Measurements from ENCODE around the gene NCOR2. TPM values are rescaled to one million over a fixed set of nuclear protein-coding genes. Genes with fewer than 3 reads are reported as not detected.

NCOR2 gene
- total and polyA plus RNA-seq, 2 donors (not counting 1 experiment from before 2014, with no cell fraction given): 25.9 to 144 TPM

- Mint-ChIP-seq H3K9me3 (ENCODE audit: insufficient read depth) (peaks cover 2% of the 10 kb centered on the region), H3K27me3 (no peaks in the 10 kb centered on the region), H3K4me1 (peaks cover 43% of the 10 kb centered on the region), H3K4me3 (no peak overlapping the region), H3K27ac (no peak overlapping the region)
- H3K9ac ChIP-seq (ENCODE audit: low read length): no peak overlapping the region
- H3K79me2 ChIP-seq (ENCODE audit: control insufficient read depth, insufficient read depth, low read length): peaks cover 70% of the 10 kb centered on the region
- 62% methylated on average over 10 of the region's 10 CpGs for WGBS (ENCODE audit: insufficient coverage)
- intact Hi-C loops (cut with micrococcal nuclease): no loop called here
- H2AFZ ChIP-seq (ENCODE audit: insufficient read depth, low read depth, low read length, poor library complexity, severe bottlenecking): no peak overlapping the region
- H3K9me3 ChIP-seq (ENCODE audit: control extremely low read depth in 1 of 3, control insufficient read depth in 2 of 3, insufficient read depth in 1 of 3, low read length in 2 of 3): peaks cover 0 to 3% (median 0%) of the 10 kb centered on the region in 3 donors
- CTCF ChIA-PET: no interaction called here
- H3K27me3 ChIP-seq (replicated peaks in 1 of 4; ENCODE audit: control extremely low read depth in 1 of 4, control insufficient read depth in 3 of 4, insufficient read depth in 4 of 4, low read length in 3 of 4): no peaks in the 10 kb centered on the region
- H3K4me3 ChIP-seq (ENCODE audit: control extremely low read depth in 1 of 5, extremely low read depth in 1 of 5, insufficient read depth in 1 of 5, low read depth in 2 of 5, low read length in 4 of 5): no peak overlapping the region
- H3K4me2 ChIP-seq (replicated peaks; ENCODE audit: low read depth, low read length, poor library complexity, severe bottlenecking): no peak overlapping the region
- POLR2A ChIA-PET: interaction anchor here (0.6 to 0.7 kb wide), 2 partner anchors 21 to 50 kb away, joined by 3 to 4 read pairs; no protein-coding TSS in a partner anchor
- ATAC-seq (ENCODE audit: low read depth) (no peak), DNase-seq (no peak)
- H3K27ac ChIP-seq (ENCODE audit: low read length in 2 of 2): no peak overlapping the region
- H3K4me1 ChIP-seq (ENCODE audit: control insufficient read depth in 2 of 2, insufficient read depth in 2 of 2, low read length in 2 of 2): peaks cover 13 to 19% of the 10 kb centered on the region in 2 donors
- TF ChIP-seq, protein P1, sequence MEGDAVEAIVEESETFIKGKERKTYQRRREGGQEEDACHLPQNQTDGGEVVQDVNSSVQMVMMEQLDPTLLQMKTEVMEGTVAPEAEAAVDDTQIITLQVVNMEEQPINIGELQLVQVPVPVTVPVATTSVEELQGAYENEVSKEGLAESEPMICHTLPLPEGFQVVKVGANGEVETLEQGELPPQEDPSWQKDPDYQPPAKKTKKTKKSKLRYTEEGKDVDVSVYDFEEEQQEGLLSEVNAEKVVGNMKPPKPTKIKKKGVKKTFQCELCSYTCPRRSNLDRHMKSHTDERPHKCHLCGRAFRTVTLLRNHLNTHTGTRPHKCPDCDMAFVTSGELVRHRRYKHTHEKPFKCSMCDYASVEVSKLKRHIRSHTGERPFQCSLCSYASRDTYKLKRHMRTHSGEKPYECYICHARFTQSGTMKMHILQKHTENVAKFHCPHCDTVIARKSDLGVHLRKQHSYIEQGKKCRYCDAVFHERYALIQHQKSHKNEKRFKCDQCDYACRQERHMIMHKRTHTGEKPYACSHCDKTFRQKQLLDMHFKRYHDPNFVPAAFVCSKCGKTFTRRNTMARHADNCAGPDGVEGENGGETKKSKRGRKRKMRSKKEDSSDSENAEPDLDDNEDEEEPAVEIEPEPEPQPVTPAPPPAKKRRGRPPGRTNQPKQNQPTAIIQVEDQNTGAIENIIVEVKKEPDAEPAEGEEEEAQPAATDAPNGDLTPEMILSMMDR (IDR thresholded peaks at IDR 0.05): no peak
- no peak for TF ChIP-seq EZH2 (IDR thresholded peaks at IDR 0.05; ENCODE audit: borderline replicate concordance, insufficient read depth, low read depth, low read length, poor library complexity, severe bottlenecking)
- peaks cover 95% of the 10 kb centered on the region for H4K20me1 ChIP-seq (ENCODE audit: control insufficient read depth, insufficient read depth, low read length, poor library complexity, severe bottlenecking)
- H3K36me3 ChIP-seq (replicated peaks in 1 of 2; ENCODE audit: control extremely low read depth in 1 of 2, control insufficient read depth in 1 of 2, extremely low read depth in 1 of 2, insufficient read depth in 2 of 2, low read length in 1 of 2): peaks cover 0 to 6% of the 10 kb centered on the region in 2 experiments
Observed at GRCh38 chr12:124519746-124520145, 47.7 kb downstream of the NCOR2 start.

- intact Hi-C loops (cut with micrococcal nuclease): no loop called here
Observed at GRCh38 chr12:124518051-124518932, 49.1 kb downstream of the NCOR2 start.

More at GRCh38 chr12:124518051-124518932, 49.1 kb downstream of the NCOR2 start:
- H3K27me3 ChIP-seq (replicated peaks in 1 of 4; ENCODE audit: control extremely low read depth in 1 of 4, control insufficient read depth in 3 of 4, insufficient read depth in 4 of 4, low read length in 3 of 4): no peaks in the 10 kb centered on the region
- H3K4me3 ChIP-seq (ENCODE audit: control extremely low read depth in 1 of 5, extremely low read depth in 1 of 5, insufficient read depth in 1 of 5, low read depth in 2 of 5, low read length in 4 of 5): no peak overlapping the region
- peaks cover 85% of the 10 kb centered on the region for H3K79me2 ChIP-seq (ENCODE audit: control insufficient read depth, insufficient read depth, low read length)
- WGBS (ENCODE audit: insufficient coverage): 44% methylated on average over 46 of the region's 51 CpGs
- CTCF ChIA-PET: no interaction called here
- ATAC-seq (ENCODE audit: low read depth) (no peak), DNase-seq (no peak)
- no peak overlapping the region for H3K27ac Mint-ChIP-seq
- H3K27ac ChIP-seq (ENCODE audit: low read length in 2 of 2): no peak overlapping the region
- POLR2A ChIA-PET: no interaction called here
- no peak overlapping the region for H2AFZ ChIP-seq (ENCODE audit: insufficient read depth, low read depth, low read length, poor library complexity, severe bottlenecking)
- H3K9me3 ChIP-seq (ENCODE audit: control extremely low read depth in 1 of 3, control insufficient read depth in 2 of 3, insufficient read depth in 1 of 3, low read length in 2 of 3): peaks cover 0 to 4% (median 0%) of the 10 kb centered on the region in 3 donors
- no peak overlapping the region for H3K9ac ChIP-seq (ENCODE audit: low read length)
- H3K9me3 Mint-ChIP-seq (ENCODE audit: insufficient read depth): peaks cover 2% of the 10 kb centered on the region
- peak overlapping the region; percentile 14 for H3K4me2 ChIP-seq (replicated peaks; ENCODE audit: low read depth, low read length, poor library complexity, severe bottlenecking)
- H4K20me1 ChIP-seq (ENCODE audit: control insufficient read depth, insufficient read depth, low read length, poor library complexity, severe bottlenecking): peaks cover 97% of the 10 kb centered on the region
- peaks cover 35% of the 10 kb centered on the region for H3K4me1 Mint-ChIP-seq
- TF ChIP-seq EZH2 (IDR thresholded peaks at IDR 0.05; ENCODE audit: borderline replicate concordance, insufficient read depth, low read depth, low read length, poor library complexity, severe bottlenecking): no peak
- TF ChIP-seq, protein P1 (IDR thresholded peaks at IDR 0.05): no peak
- peaks cover 13 to 18% of the 10 kb centered on the region in 2 donors for H3K4me1 ChIP-seq (ENCODE audit: control insufficient read depth in 2 of 2, insufficient read depth in 2 of 2, low read length in 2 of 2)
- H3K4me3 Mint-ChIP-seq: peak overlapping the region; percentile 19
- H3K36me3 ChIP-seq (replicated peaks in 1 of 2; ENCODE audit: control extremely low read depth in 1 of 2, control insufficient read depth in 1 of 2, extremely low read depth in 1 of 2, insufficient read depth in 2 of 2, low read length in 1 of 2): peaks cover 0 to 10% of the 10 kb centered on the region in 2 experiments
- no peaks in the 10 kb centered on the region for H3K27me3 Mint-ChIP-seq

All from B cell (primary cell).